ENCODE measurements around the gene LINS1. TPM values are rescaled to one million over a fixed set of nuclear protein-coding genes. Genes with fewer than 3 reads are reported as not detected.
A peak's percentile ranks its signal among the peaks of the same experiment; 100 is the strongest.

The LINS1 gene
- polyA plus RNA-seq, 1 donor (not counting 4 experiments of a cell fraction or from before 2014, with no cell fraction given) = 19.4 TPM

- Histone ChIP-seq H3K4me3 (ENCODE audit: control insufficient read depth in 2 of 3, extremely low read depth in 1 of 3, insufficient read depth in 2 of 3, low read depth in 1 of 3, low read length in 3 of 3) (peak overlapping the region in 1 of 3 experiments; percentile 36), H3K79me2 (ENCODE audit: control insufficient read depth, insufficient read depth, low read length) (peaks cover 83% of the 10 kb centered on the region), H3K27me3 (ENCODE audit: control insufficient read depth, extremely low read depth, insufficient read depth, low read length) (no peaks in the 10 kb centered on the region), H3K4me2 (ENCODE audit: control insufficient read depth, extremely low read depth, insufficient read depth, low read depth, low read length) (peak overlapping the region; percentile 86), H3K9me3 (ENCODE audit: control insufficient read depth, low read depth, low read length) (no peaks in the 10 kb centered on the region), H2AFZ (ENCODE audit: control insufficient read depth, low read length) (peak overlapping the region; percentile 19), H3K9me1 (ENCODE audit: control insufficient read depth, extremely low read depth, insufficient read depth, low read length) (no peaks in the 10 kb centered on the region), H4K20me1 (ENCODE audit: control insufficient read depth, extremely low read depth, insufficient read depth, low read length) (no peaks in the 10 kb centered on the region), H3K36me3 (ENCODE audit: control insufficient read depth in 2 of 2, extremely low read depth in 1 of 2, insufficient read depth in 2 of 2, low read length in 2 of 2) (peaks cover 0 to 1% of the 10 kb centered on the region in 2 experiments), H3K9ac (ENCODE audit: control insufficient read depth, extremely low read depth, insufficient read depth, low read length) (peak overlapping the region; percentile 20), H3K4me1 (ENCODE audit: control insufficient read depth, extremely low read depth, insufficient read depth, low read length) (peaks cover 31% of the 10 kb centered on the region), H3K27ac (ENCODE audit: control insufficient read depth, insufficient read depth, low read length) (peak overlapping the region; percentile 59)
- DNase-seq (ENCODE audit: low read depth, low spot score) (no peak), FAIRE-seq (no peak)
- no peak for TF ChIP-seq CTCF (optimal IDR thresholded peaks at IDR 0.05 in 1 of 3, IDR thresholded peaks at IDR 0.05 in 1 of 3, conservative IDR thresholded peaks at IDR 0.05 in 1 of 3; ENCODE audit: extremely low read depth in 1 of 3, insufficient read depth in 2 of 3, low read length in 3 of 3)
- no peak for TF ChIP-seq EZH2 (IDR thresholded peaks at IDR 0.05; ENCODE audit: low read length)
- dilution Hi-C loops (cut with MboI; ENCODE audit: extremely low pct_ligation_motif_present, low sequenced_read_pairs) = no loop called here
Observed at GRCh38 chr15:100595964-100596363, 6.0 kb downstream of the LINS1 start.

- Histone ChIP-seq H3K27ac (ENCODE audit: control insufficient read depth, insufficient read depth, low read length) (no peak overlapping the region), H3K4me3 (ENCODE audit: control insufficient read depth in 2 of 3, extremely low read depth in 1 of 3, insufficient read depth in 2 of 3, low read depth in 1 of 3, low read length in 3 of 3) (no peak overlapping the region), H3K36me3 (ENCODE audit: control insufficient read depth in 2 of 2, extremely low read depth in 1 of 2, insufficient read depth in 2 of 2, low read length in 2 of 2) (peaks cover 0 to 1% of the 10 kb centered on the region in 2 experiments), H3K9me3 (ENCODE audit: control insufficient read depth, low read depth, low read length) (no peaks in the 10 kb centered on the region), H3K27me3 (ENCODE audit: control insufficient read depth, extremely low read depth, insufficient read depth, low read length) (no peaks in the 10 kb centered on the region), H3K4me1 (ENCODE audit: control insufficient read depth, extremely low read depth, insufficient read depth, low read length) (peaks cover 22% of the 10 kb centered on the region), H2AFZ (ENCODE audit: control insufficient read depth, low read length) (no peak overlapping the region), H3K79me2 (ENCODE audit: control insufficient read depth, insufficient read depth, low read length) (peaks cover 64% of the 10 kb centered on the region), H4K20me1 (ENCODE audit: control insufficient read depth, extremely low read depth, insufficient read depth, low read length) (no peaks in the 10 kb centered on the region), H3K4me2 (ENCODE audit: control insufficient read depth, extremely low read depth, insufficient read depth, low read depth, low read length) (no peak overlapping the region), H3K9me1 (ENCODE audit: control insufficient read depth, extremely low read depth, insufficient read depth, low read length) (no peaks in the 10 kb centered on the region), H3K9ac (ENCODE audit: control insufficient read depth, extremely low read depth, insufficient read depth, low read length) (no peak overlapping the region)
- no peak for TF ChIP-seq CTCF (optimal IDR thresholded peaks at IDR 0.05 in 1 of 3, IDR thresholded peaks at IDR 0.05 in 1 of 3, conservative IDR thresholded peaks at IDR 0.05 in 1 of 3; ENCODE audit: extremely low read depth in 1 of 3, insufficient read depth in 2 of 3, low read length in 3 of 3)
- no peak for TF ChIP-seq EZH2 (IDR thresholded peaks at IDR 0.05; ENCODE audit: low read length)
- FAIRE-seq = no peak
- dilution Hi-C loops (cut with MboI; ENCODE audit: extremely low pct_ligation_motif_present, low sequenced_read_pairs) = no loop called here
- no peak for DNase-seq (ENCODE audit: low read depth, low spot score)
Observed at GRCh38 chr15:100593431-100593830, 8.6 kb downstream of the LINS1 start.

Measured in keratinocyte (primary cell).